HepG2 (cell line): Measurements from ENCODE around the gene ABCB10. TPM values are rescaled to one million over a fixed set of nuclear protein-coding genes. Genes with fewer than 3 reads are reported as not detected.
A peak's percentile ranks its signal among the peaks of the same experiment; 100 is the strongest.

Source experiments
- ATAC-seq: fragments of 200-7000 bp; cut with Tn5 transposase; 3 replicates; pipeline ENCODE4 v1.9.1; 2020; ENCODE audit warnings: mild to moderate bottlenecking, moderate library complexity
- BruUV-seq: library from RNA; stranded (reverse); fragments of 400-500 nt; replicated peaks from 2 replicates; lab custom pipeline; 2021; lab: Mats Ljungman, UMichigan
- CTCF ChIA-PET: fragments of 300-600 bp; formaldehyde crosslinking; extraction: SDS; loops from one replicate; lab custom pipeline; 2021; ENCODE audit warnings: low total read pairs, inconsistent platforms, low intra/inter-chr PET ratio; lab: Yijun Ruan, JAX
- POLR2A ChIA-PET: fragments of 350-600 bp; sonication (Branson Sonifier 250); formaldehyde crosslinking; loops from one replicate; lab custom pipeline; 2020; ENCODE audit warnings: antibody characterized with exemption, inconsistent platforms; lab: Yijun Ruan, JAX
- DNase-seq: peaks from one replicate; pipeline ENCODE4 v3.0.0-alpha.2; 2015; ENCODE audit warnings: low spot score
- FAIRE-seq: peaks from 3 replicates; lab custom pipeline; 2011; peaks lifted over from hg19 to GRCh38; lab: Jason Lieb, UNC
- H2AFZ ChIP-seq: one replicate; pipeline ENCODE4 v1.6.1; 2011; ENCODE audit warnings: low read length, inconsistent platforms
- H3K27ac ChIP-seq: fragments of 300-600 bp; 3 replicates; pipeline ENCODE4 v1.8.0; 2011; ENCODE audit warnings: mixed run types, mild to moderate bottlenecking, mixed read lengths, low read length, inconsistent platforms; ENCODE audit not compliant: insufficient read depth; ENCODE audit errors: extremely low read length
- H3K27me3 ChIP-seq, 2 experiments: fragments of 200-600 bp in 1 of 2; 2 replicates in 1 of 2; 3 replicates in 1 of 2; pipeline versions ENCODE4 v1.6.0 to v1.8.0; 2011; ENCODE audit warnings: low read length in 2 of 2, mild to moderate bottlenecking in 2 of 2, moderate library complexity in 2 of 2, inconsistent platforms in 1 of 2; ENCODE audit not compliant: insufficient read depth in 2 of 2, control insufficient read depth in 1 of 2
- H3K36me3 ChIP-seq, 2 experiments: fragments of 200-600 bp in 1 of 2; replicated peaks in 1 of 2; 2 replicates in 1 of 2; 3 replicates in 1 of 2; pipeline versions ENCODE4 v1.5.1 to v1.8.0; 2011; ENCODE audit warnings: low read length in 2 of 2, inconsistent platforms in 1 of 2; ENCODE audit not compliant: insufficient read depth in 2 of 2, control insufficient read depth in 1 of 2
- H3K4me1 ChIP-seq: 2 replicates; pipeline ENCODE4 v1.5.1; 2012; ENCODE audit warnings: low read length, inconsistent platforms; ENCODE audit not compliant: insufficient read depth
- H3K4me2 ChIP-seq: 2 replicates; pipeline ENCODE4 v1.6.0; 2011; ENCODE audit warnings: low read depth, low read length, inconsistent platforms
- H3K4me3 ChIP-seq, 3 experiments: fragments of 200-600 bp in 1 of 3; sonication (generic), shearing (Covaris generic) in 1 of 3; replicated peaks in 1 of 3; 2 replicates each; pipeline ENCODE4 v1.5.1; 2011 to 2016; ENCODE audit warnings: low read length in 3 of 3, inconsistent platforms in 2 of 3, low read depth in 2 of 3, mild to moderate bottlenecking in 2 of 3, control low read depth in 1 of 3, mixed read lengths in 1 of 3; ENCODE audit not compliant: insufficient read depth in 1 of 3
- H3K79me2 ChIP-seq: one replicate; pipeline ENCODE4 v1.6.1; 2011; ENCODE audit warnings: low read length, inconsistent platforms; ENCODE audit not compliant: insufficient read depth
- H3K9ac ChIP-seq: 2 replicates; pipeline ENCODE4 v1.6.0; 2011; ENCODE audit warnings: mild to moderate bottlenecking, low read depth, low read length, inconsistent platforms; ENCODE audit not compliant: insufficient read depth
- H3K9me3 ChIP-seq: 2 replicates; pipeline ENCODE4 v1.5.1; 2012; ENCODE audit warnings: mild to moderate bottlenecking, low read length
- H4K20me1 ChIP-seq: 2 replicates; pipeline ENCODE4 v1.6.0; 2011; ENCODE audit warnings: inconsistent platforms, mild to moderate bottlenecking, low read length, moderate library complexity; ENCODE audit not compliant: insufficient read depth
- FOXA1 ChIP-seq, 2 experiments: fragments of 450-650 bp in 1 of 2; sonication (generic) in 1 of 2; formaldehyde crosslinking in 1 of 2; IDR thresholded peaks; 2 replicates each; pipeline versions ENCODE4 v1.4.0 to v1.6.1; 2016 to 2020; ENCODE audit warnings: missing genetic modification reagents in 1 of 2
- FOXK2 ChIP-seq: fragments of 450-650 bp; IDR thresholded peaks from 2 replicates; pipeline ENCODE4 v1.6.1; 2016
- FOXP4 ChIP-seq: sonication (generic); formaldehyde crosslinking; IDR thresholded peaks from 2 replicates; pipeline ENCODE4 v1.4.0; 2020; ENCODE audit warnings: missing genetic modification reagents
- SATB2 ChIP-seq: sonication (generic); formaldehyde crosslinking; IDR thresholded peaks from 2 replicates; pipeline ENCODE4 v1.5.0; 2020; ENCODE audit warnings: missing genetic modification reagents
- WGBS: methylation state at CpG from one replicate; pipeline ENCODE4 v1.1.6; 2017; ENCODE audit warnings: low lambda C conversion rate; 5-methylcytosine and 5-hydroxymethylcytosine counted together
- in situ Hi-C: cut with HindIII; loops from 2 replicates; pipeline ENCODE4 v1.10.0; 2017; ENCODE audit warnings: low pct_unique_long_range_greater_than_20kb; ENCODE audit not compliant: extremely low pct_ligation_motif_present
- intact Hi-C: fragments of 100-400 bp; cut with micrococcal nuclease; formaldehyde crosslinking; loops from one replicate; pipeline ENCODE4 v1.10.0; 2022; ENCODE audit not compliant: unreplicated experiment
- polyA plus RNA-seq, 8 experiments: library from polyadenylated mRNA; depleted of rRNA in 3 of 8; stranded (reverse) in 7 of 8; unstranded in 1 of 8; fragments of >200 nt; fragmentation: Illumina TruSeq in 4 of 8; extraction: Trizol in 4 of 8; gene quantifications; 2 replicates each; pipeline versions ENCODE4 v1.2.1 to v1.2.3, GENCODE V29; 2011 to 2016; ENCODE audit warnings: low read depth in 4 of 8, missing spikeins in 1 of 8, mixed read lengths in 1 of 8; ENCODE audit not compliant: insufficient read depth in 1 of 8
- total RNA-seq, 5 experiments: library from RNA; depleted of rRNA; stranded (reverse); fragments of >200 nt; fragmentation: Illumina TruSeq; extraction: Trizol; gene quantifications; 2 replicates each; pipeline ENCODE4 v1.2.3, GENCODE V29; 2016; ENCODE audit warnings: low read depth in 1 of 5

ABCB10 gene
- total and polyA plus RNA-seq, 2 of the 13 experiments (the other 11 are each of a cell fraction or from before 2014, with no cell fraction given): 11.2 to 28.9 TPM

GRCh38 chr1:229507951-229508822, 50.3 kb downstream of the ABCB10 start, which contains the start of gene NUP133 (continued):
- TF ChIP-seq FOXP4 (CRISPR knock-in tag): peak; percentile 49; the same call in 1 of the 2 replicates

GRCh38 chr1:229507502-229507901, 51.0 kb downstream of the ABCB10 start:
- Histone ChIP-seq H3K27me3 (no peaks in the 10 kb centered on the region; a peak in 1 of 5 replicates), H3K9me3 (no peaks in the 10 kb centered on the region), H3K9ac (peak overlapping the region; percentile 97), H3K36me3 (peaks cover 2 to 7% of the 10 kb centered on the region in 2 experiments; a peak in 2 of 5 replicates), H3K4me3 (peak overlapping the region; percentile 89 to 91 (median 90)), H3K4me1 (peaks cover 27% of the 10 kb centered on the region), H3K79me2 (peaks cover 21% of the 10 kb centered on the region), H3K27ac (peak overlapping the region; percentile 97), H4K20me1 (no peaks in the 10 kb centered on the region; the same call in 1 of the 2 replicates), H2AFZ (no peak overlapping the region), H3K4me2 (peak overlapping the region; percentile 88)
- FAIRE-seq (no peak), ATAC-seq (no peak), DNase-seq (no peak)
- 1% methylated on average over 5 of the region's 5 CpGs for WGBS
- BruUV-seq: TSS peak; percentile 63
- intact Hi-C loops: loop anchor here (5.0 kb wide), 1 partner anchor 50 kb away; the partner anchor contains the start of gene ABCB10
- POLR2A ChIA-PET: interaction anchor here (0.6 to 3.0 kb wide), 7 partner anchors 11 to 747 kb away, joined by 3 to 19 read pairs (median 4); partner anchors contain the start of genes ABCB10, CCSAP and RAB4A
- in situ Hi-C loops: no loop called here
- CTCF ChIA-PET: no interaction called here
- TF ChIP-seq SATB2 (CRISPR knock-in tag): no peak
- no peak for TF ChIP-seq FOXA1 (IDR thresholded peaks at IDR 0.05)
- TF ChIP-seq FOXA1 (CRISPR knock-in tag; IDR thresholded peaks at IDR 0.05): 0 out of 2 replicates have a peak, but pooled peaks have one; percentile 16
- 0 out of 2 replicates have a peak, but pooled peaks have one; percentile 15 for TF ChIP-seq FOXK2
